NT2/D1 (cell line): Measurements from ENCODE around the gene PLCH2.
"Not testable (repeated sequence)": the region's sequence is repeated elsewhere in the genome, so short reads cannot be mapped to it uniquely, and the experiment has no call there.

Experiments
- DNase-seq: peaks from one replicate; pipeline ENCODE4 v3.0.0-alpha.2; 2011; ENCODE audit warnings: low read depth, low spot score
- H3K27me3 ChIP-seq: 2 replicates; pipeline ENCODE4 v1.6.0; 2011; ENCODE audit warnings: mild to moderate bottlenecking; ENCODE audit not compliant: insufficient read length, insufficient read depth
- H3K36me3 ChIP-seq: 2 replicates; pipeline ENCODE4 v1.6.1; 2011; ENCODE audit warnings: mild to moderate bottlenecking, low read length, mixed read lengths; ENCODE audit not compliant: insufficient read depth, insufficient read length
- H3K4me1 ChIP-seq: 2 replicates; pipeline ENCODE4 v1.5.1; 2011; ENCODE audit not compliant: insufficient read depth, insufficient read length
- H3K4me3 ChIP-seq: 2 replicates; pipeline ENCODE4 v1.5.1; 2011; ENCODE audit warnings: low read depth; ENCODE audit not compliant: insufficient read length
- H3K9ac ChIP-seq: 2 replicates; pipeline ENCODE4 v1.6.0; 2011; ENCODE audit warnings: low read depth; ENCODE audit not compliant: insufficient read length
- H3K9me3 ChIP-seq: 2 replicates; pipeline ENCODE4 v1.5.1; 2011; ENCODE audit warnings: mild to moderate bottlenecking, low read length; ENCODE audit not compliant: insufficient read depth
- SUZ12 ChIP-seq: IDR thresholded peaks from 2 replicates; pipeline ENCODE4 v1.6.1; 2011; ENCODE audit not compliant: insufficient read length, insufficient read depth; ENCODE audit errors: extremely low read depth
- YY1 ChIP-seq: IDR thresholded peaks from 2 replicates; pipeline ENCODE4 v1.6.1; 2011; ENCODE audit not compliant: insufficient read length, insufficient read depth
- ZNF274 ChIP-seq: IDR thresholded peaks from 2 replicates; pipeline ENCODE4 v1.6.1; 2011; ENCODE audit warnings: mild to moderate bottlenecking, low read depth, low read length

PLCH2 gene

DNA sequence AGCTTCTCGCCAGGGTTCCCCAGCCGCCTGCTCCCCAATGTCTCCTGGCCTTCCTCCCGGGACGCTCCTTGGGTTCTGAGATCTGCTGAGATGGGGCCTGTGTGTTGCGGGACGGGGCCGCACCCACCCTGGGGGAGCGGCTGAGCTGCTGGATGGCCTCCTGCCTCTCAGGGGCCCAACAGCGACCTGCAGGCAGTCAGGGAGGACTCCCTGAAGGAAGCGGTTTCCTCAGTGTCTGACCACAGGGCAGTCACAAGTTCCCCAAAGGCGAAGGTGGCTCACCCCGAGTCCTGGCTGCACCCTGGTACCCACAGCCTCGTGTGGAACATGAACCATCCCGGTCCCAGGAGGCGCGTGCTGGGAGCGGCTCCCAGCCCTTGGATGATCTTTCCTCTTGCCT is 18.6 kb upstream of the PLCH2 start:
- Histone ChIP-seq H3K9me3 (no peaks in the 10 kb centered on the region), H3K36me3 (no peaks in the 10 kb centered on the region), H3K4me3 (no peak overlapping the region), H3K4me1 (peaks cover 11% of the 10 kb centered on the region), H3K27me3 (no peaks in the 10 kb centered on the region), H3K9ac (no peak overlapping the region)
- no peak for TF ChIP-seq YY1
- no peak for TF ChIP-seq SUZ12
- no peak for TF ChIP-seq ZNF274
- DNase-seq: no peak

DNA sequence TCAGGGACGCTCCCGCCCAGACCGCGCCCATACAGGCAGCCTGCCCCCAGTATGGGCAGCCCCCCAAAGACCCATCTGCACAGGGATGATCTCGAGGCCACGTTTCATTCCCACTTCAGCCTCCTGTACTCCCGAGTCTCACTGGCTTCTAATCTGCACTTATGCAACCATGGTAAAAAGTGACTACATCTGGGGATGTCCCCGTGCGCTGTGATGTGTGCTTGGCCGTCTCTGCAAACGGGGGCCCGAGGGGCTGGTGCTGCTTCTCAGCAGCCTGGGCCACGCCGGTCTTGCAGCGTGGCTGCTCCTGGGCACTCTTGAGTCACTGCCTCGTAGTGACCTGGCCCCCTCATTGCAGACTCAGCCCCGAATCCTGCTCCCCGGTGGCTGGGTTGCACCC is 17.4 kb upstream of the PLCH2 start:
- no peak for DNase-seq
- Histone ChIP-seq H3K4me3 (no peak overlapping the region), H3K4me1 (peaks cover 4% of the 10 kb centered on the region), H3K9ac (no peak overlapping the region), H3K9me3 (no peaks in the 10 kb centered on the region), H3K36me3 (no peaks in the 10 kb centered on the region), H3K27me3 (no peaks in the 10 kb centered on the region)
- TF ChIP-seq SUZ12: no peak
- no peak for TF ChIP-seq YY1
- TF ChIP-seq ZNF274: no peak

DNA sequence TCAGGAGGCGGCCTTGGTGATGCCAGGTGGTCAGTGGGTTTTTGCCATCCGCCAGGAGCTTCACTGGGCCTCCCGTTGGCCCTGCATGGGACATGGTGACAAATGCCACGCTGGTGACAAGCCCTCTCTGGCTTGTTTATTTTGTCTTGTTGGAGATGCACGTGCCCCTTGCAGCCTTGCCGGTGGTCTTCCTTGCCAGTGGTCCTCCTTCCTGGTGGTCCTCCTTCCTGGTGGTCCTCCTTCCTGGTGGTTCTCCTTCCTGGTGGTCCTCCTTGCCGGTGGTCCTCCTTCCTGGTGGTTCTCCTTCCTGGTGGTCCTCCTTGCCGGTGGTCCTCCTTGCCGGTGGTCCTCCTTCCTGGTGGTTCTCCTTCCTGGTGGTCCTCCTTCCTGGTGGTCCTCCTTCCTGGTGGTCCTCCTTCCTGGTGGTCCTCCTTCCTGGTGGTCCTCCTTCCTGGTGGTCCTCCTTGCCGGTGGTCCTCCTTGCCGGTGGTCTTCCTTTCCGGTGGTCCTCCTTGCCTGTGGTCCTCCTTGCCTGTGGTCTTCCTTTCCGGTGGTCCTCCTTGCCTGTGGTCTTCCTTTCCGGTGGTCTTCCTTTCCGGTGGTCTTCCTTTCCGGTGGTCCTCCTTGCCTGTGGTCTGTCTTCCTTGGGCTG is 16.9 kb upstream of the PLCH2 start:
- H3K27me3 ChIP-seq: not testable (repeated sequence)

GRCh38 chr1:2459757-2460156 is 16.3 kb upstream of the PLCH2 start:
- H3K4me1 ChIP-seq: peaks cover 4% of the 10 kb centered on the region
- no peaks in the 10 kb centered on the region for H3K9me3 ChIP-seq
- H3K27me3 ChIP-seq: no peaks in the 10 kb centered on the region
- no peak for DNase-seq
- TF ChIP-seq YY1 (no peak), SUZ12 (no peak), ZNF274 (no peak)
- H3K36me3 ChIP-seq: no peaks in the 10 kb centered on the region
- no peak overlapping the region for H3K9ac ChIP-seq
- H3K4me3 ChIP-seq: no peak overlapping the region

More for the DNA sequence above, 16.9 kb upstream of the PLCH2 start:
- H3K9me3 ChIP-seq, H3K36me3 ChIP-seq, DNase-seq, H3K4me3 ChIP-seq, H3K4me1 ChIP-seq, H3K9ac ChIP-seq: not testable (repeated sequence)

GRCh38 chr1:2460203-2460602 is 15.9 kb upstream of the PLCH2 start:
- H3K4me3 ChIP-seq: no peak overlapping the region
- no peak for TF ChIP-seq YY1
- no peaks in the 10 kb centered on the region for H3K27me3 ChIP-seq
- H3K9me3 ChIP-seq: no peaks in the 10 kb centered on the region
- H3K9ac ChIP-seq: no peak overlapping the region
- H3K36me3 ChIP-seq: no peaks in the 10 kb centered on the region
- peaks cover 4% of the 10 kb centered on the region for H3K4me1 ChIP-seq
- no peak for DNase-seq

GRCh38 chr1:2460996-2461751 is 14.9 kb upstream of the PLCH2 start:
- Histone ChIP-seq H3K36me3 (no peaks in the 10 kb centered on the region), H3K9ac (no peak overlapping the region), H3K4me1 (peaks cover 4% of the 10 kb centered on the region), H3K9me3 (no peaks in the 10 kb centered on the region), H3K4me3 (no peak overlapping the region), H3K27me3 (no peaks in the 10 kb centered on the region)
- TF ChIP-seq SUZ12 (no peak), ZNF274 (no peak), YY1 (no peak)
- DNase-seq: no peak

DNA sequence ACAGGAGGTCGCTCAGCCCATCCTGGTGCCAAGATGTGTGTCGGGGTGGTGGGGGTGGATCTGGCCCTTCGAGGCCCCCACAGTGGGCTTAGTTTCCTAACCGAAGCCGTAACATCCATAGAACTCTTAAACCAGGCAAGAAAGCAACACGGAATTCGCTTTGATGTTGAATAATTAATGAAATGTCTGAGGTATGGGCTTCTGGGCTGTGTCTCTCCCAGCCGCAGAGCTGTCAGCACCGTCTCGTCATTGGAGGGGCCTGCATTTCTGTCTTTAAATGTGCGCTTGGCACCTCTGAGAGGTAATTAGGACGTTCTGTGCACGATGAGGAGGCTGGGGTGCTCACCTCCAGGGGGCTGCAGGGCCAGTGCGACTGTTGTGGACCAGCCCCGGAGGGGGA is 13.3 kb upstream of the PLCH2 start:
- no peak overlapping the region for H3K4me3 ChIP-seq
- no peak for TF ChIP-seq SUZ12
- no peak for TF ChIP-seq YY1
- TF ChIP-seq ZNF274: no peak
- no peaks in the 10 kb centered on the region for H3K9me3 ChIP-seq
- no peaks in the 10 kb centered on the region for H3K36me3 ChIP-seq
- no peak overlapping the region for H3K9ac ChIP-seq
- H3K27me3 ChIP-seq: no peaks in the 10 kb centered on the region
- DNase-seq: no peak
- H3K4me1 ChIP-seq: peaks cover 5% of the 10 kb centered on the region

DNA sequence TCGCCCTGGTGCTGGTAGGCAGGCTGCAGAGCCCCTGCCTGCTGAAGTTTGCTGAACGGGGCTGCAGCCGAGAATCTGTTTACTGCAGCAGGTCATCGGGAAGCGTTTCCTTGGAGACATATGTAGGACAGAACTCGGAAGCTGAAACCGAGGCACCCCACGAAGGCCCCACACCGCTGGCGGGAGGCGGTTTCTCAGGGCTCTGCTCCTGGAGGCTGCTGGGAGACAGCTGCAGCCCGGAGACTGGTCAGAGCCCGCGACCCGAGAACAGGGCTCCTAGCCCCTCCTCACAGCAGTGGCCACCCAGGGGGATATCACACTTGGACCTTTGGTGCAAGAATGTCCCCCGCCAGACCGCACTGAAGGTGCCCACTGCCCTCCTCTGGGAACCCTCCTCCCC is 12.7 kb upstream of the PLCH2 start:
- Histone ChIP-seq H3K4me3 (no peak overlapping the region), H3K9ac (no peak overlapping the region), H3K27me3 (peaks cover 3% of the 10 kb centered on the region), H3K4me1 (peaks cover 6% of the 10 kb centered on the region), H3K36me3 (no peaks in the 10 kb centered on the region), H3K9me3 (no peaks in the 10 kb centered on the region)
- DNase-seq: no peak
- TF ChIP-seq ZNF274: no peak
- TF ChIP-seq SUZ12: no peak
- no peak for TF ChIP-seq YY1
